K562 (cell line): Measurements from ENCODE around the gene TTC31. TPM values are rescaled to one million over a fixed set of nuclear protein-coding genes. Genes with fewer than 3 reads are reported as not detected.

Experiments used
- ELF1 ChIP-seq: fragments of 200-800 bp; sonication (Bioruptor generic); IDR thresholded peaks from 2 replicates; pipeline ENCODE4 v1.6.1; 2016; ENCODE audit warnings: missing genetic modification characterization, missing compliant biosample characterization
- HMGN3 ChIP-seq: IDR thresholded peaks from 2 replicates; pipeline ENCODE4 v1.6.1; 2011; ENCODE audit warnings: borderline replicate concordance, low read depth, mild to moderate bottlenecking, mixed read lengths, low read length; ENCODE audit not compliant: insufficient read length; ENCODE audit errors: extremely low read depth
- KAT7 ChIP-seq: sonication (generic); formaldehyde crosslinking; IDR thresholded peaks from 2 replicates; pipeline ENCODE4 v1.8.0; 2022; ENCODE audit warnings: missing genetic modification reagents, mild to moderate bottlenecking, borderline replicate concordance
- NR2C1 ChIP-seq, 2 experiments: fragments of 450-650 bp; IDR thresholded peaks; 2 replicates each; pipeline ENCODE4 v1.6.1; 2017; ENCODE audit warnings: mild to moderate bottlenecking in 2 of 2, antibody characterized with exemption in 1 of 2, inconsistent platforms in 1 of 2, missing compliant biosample characterization in 1 of 2, missing genetic modification characterization in 1 of 2
- RAD21 ChIP-seq, 2 experiments: fragments of 250-450 bp in 1 of 2; fragments of 450-650 bp in 1 of 2; sonication (Bioruptor Pico) in 1 of 2; formaldehyde crosslinking in 1 of 2; IDR thresholded peaks in 1 of 2; conservative IDR thresholded peaks in 1 of 2; 2 replicates each; pipeline versions ENCODE4 v1.4.0 to v1.8.0; 2020 to 2022; ENCODE audit warnings: mild to moderate bottlenecking in 2 of 2, moderate library complexity in 1 of 2
- ZNF444 ChIP-seq: fragments of 250-450 bp; sonication (Bioruptor Pico); IDR thresholded peaks from 2 replicates; pipeline ENCODE4 v1.4.0; 2020; ENCODE audit warnings: mild to moderate bottlenecking, moderate library complexity
- polyA plus RNA-seq, 8 experiments: library from polyadenylated mRNA; depleted of rRNA in 4 of 8; stranded (reverse) in 5 of 8; unstranded in 3 of 8; fragments of >200 nt; fragmentation: Nextera tagmentation in 2 of 8; fragmentation: Illumina TruSeq in 1 of 8; extraction: Ambion mirVana in 2 of 8; extraction: Trizol in 1 of 8; gene quantifications; 2 replicates each; pipeline versions ENCODE4 v1.2.1 to v1.2.3, GENCODE V29; 2011 to 2014; ENCODE audit warnings: inconsistent platforms in 1 of 8, missing spikeins in 1 of 8
- total RNA-seq, 7 experiments: library from RNA; depleted of rRNA in 6 of 7; stranded (reverse); fragments of >200 nt in 6 of 7; fragmentation: Illumina TruSeq in 2 of 7; extraction: Trizol in 2 of 7; gene quantifications; 2 replicates each; pipeline versions ENCODE4 v1.2.1 to v1.2.3, GENCODE V29; 2011 to 2021; ENCODE audit warnings: low replicate concordance in 1 of 7
- TF ChIP-seq, protein P1 (sequence below): fragments of 250-450 bp; sonication (Bioruptor Pico); IDR thresholded peaks from 2 replicates; pipeline ENCODE4 v1.4.0; 2020; ENCODE audit warnings: mild to moderate bottlenecking, moderate library complexity
- TF ChIP-seq, protein P2 (sequence below): sonication (generic); formaldehyde crosslinking; IDR thresholded peaks from 2 replicates; pipeline ENCODE4 v1.8.1; 2023; ENCODE audit warnings: mild to moderate bottlenecking, missing genetic modification reagents
- TF ChIP-seq, protein P3 (sequence below): fragments of 250-450 bp; sonication (Bioruptor Pico); IDR thresholded peaks from 2 replicates; pipeline ENCODE4 v1.5.0; 2022; ENCODE audit warnings: mild to moderate bottlenecking
- TF ChIP-seq, protein P4 (sequence below): fragments of 250-450 bp; sonication (Bioruptor Pico); IDR thresholded peaks from 2 replicates; pipeline ENCODE4 v1.8.0; 2021; ENCODE audit warnings: moderate library complexity, mild to moderate bottlenecking, inconsistent platforms
- TF ChIP-seq, protein P5 (sequence below): fragments of 150-350 bp; IDR thresholded peaks from 2 replicates; pipeline ENCODE4 v1.6.1; 2014; ENCODE audit warnings: low read depth, mild to moderate bottlenecking, low read length, borderline replicate concordance

Gene TTC31
- total and polyA plus RNA-seq, 9 of the 15 experiments (the other 6 are each of a cell fraction or from before 2014, with no cell fraction given): 4.7 to 30.5 (median 15.9) TPM

DNA sequence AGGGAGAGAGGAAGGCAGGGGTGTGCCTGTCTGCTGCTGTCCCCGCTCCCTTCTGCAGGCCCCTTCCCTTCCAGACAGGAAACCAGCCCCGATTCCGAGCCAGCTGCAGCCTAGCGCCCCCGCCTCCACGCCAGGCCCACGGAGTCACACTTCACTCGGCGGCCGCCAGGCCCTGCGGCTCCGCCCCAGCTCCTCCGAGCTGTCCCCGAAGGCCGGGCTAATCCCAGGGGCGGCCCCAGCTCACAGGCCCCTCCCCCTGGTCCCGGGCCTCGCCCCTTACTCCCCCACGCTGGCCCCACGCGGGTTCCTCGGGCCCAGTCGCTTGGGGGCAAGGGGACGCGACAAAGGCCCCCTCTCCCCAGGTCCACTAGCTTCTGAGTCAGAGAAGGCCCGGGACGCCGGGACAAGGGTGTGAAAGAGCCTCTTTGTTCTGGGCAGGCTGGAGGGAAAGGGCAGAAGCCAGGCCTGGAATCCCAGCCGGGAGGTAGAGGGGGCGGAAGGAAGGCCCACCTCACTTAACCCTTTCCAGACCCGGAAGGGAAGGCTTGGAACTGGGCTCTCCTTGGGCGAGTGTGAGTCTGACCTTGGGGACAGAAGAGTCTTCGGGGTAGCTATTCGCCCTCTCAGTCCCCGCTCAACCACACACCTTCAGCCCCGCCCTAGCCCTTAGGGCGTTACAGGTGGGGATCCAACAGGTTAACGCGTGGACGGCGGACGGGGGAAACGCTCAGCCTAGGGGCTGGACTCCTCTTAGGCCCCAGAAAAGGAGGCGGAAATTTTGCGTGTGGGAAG, 42.3 kb upstream of the TTC31 start (continued):
- TF ChIP-seq, protein P1, sequence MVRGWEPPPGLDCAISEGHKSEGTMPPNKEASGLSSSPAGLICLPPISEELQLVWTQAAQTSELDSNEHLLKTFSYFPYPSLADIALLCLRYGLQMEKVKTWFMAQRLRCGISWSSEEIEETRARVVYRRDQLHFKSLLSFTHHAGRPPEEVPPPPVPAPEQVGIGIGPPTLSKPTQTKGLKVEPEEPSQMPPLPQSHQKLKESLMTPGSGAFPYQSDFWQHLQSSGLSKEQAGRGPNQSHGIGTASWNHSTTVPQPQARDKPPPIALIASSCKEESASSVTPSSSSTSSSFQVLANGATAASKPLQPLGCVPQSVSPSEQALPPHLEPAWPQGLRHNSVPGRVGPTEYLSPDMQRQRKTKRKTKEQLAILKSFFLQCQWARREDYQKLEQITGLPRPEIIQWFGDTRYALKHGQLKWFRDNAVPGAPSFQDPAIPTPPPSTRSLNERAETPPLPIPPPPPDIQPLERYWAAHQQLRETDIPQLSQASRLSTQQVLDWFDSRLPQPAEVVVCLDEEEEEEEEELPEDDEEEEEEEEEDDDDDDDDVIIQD (CRISPR knock-in tag): no peak
- TF ChIP-seq NR2C1 (IDR thresholded peaks at IDR 0.05) (no peak), NR2C1 (tag; IDR thresholded peaks at IDR 0.05) (no peak), HMGN3 (peak; percentile 87), ELF1 (tag) (0 out of 2 replicates have a peak, but pooled peaks have one; percentile 21), KAT7 (no peak), RAD21 (CRISPR knock-in tag; conservative IDR thresholded peaks at IDR 0.05 in 1 of 2, IDR thresholded peaks at IDR 0.05 in 1 of 2) (0 out of 4 replicates have a peak, but pooled peaks of 1 of the 2 experiments have one; percentile 19), ZNF444 (CRISPR knock-in tag) (no peak)
- TF ChIP-seq, protein P2, sequence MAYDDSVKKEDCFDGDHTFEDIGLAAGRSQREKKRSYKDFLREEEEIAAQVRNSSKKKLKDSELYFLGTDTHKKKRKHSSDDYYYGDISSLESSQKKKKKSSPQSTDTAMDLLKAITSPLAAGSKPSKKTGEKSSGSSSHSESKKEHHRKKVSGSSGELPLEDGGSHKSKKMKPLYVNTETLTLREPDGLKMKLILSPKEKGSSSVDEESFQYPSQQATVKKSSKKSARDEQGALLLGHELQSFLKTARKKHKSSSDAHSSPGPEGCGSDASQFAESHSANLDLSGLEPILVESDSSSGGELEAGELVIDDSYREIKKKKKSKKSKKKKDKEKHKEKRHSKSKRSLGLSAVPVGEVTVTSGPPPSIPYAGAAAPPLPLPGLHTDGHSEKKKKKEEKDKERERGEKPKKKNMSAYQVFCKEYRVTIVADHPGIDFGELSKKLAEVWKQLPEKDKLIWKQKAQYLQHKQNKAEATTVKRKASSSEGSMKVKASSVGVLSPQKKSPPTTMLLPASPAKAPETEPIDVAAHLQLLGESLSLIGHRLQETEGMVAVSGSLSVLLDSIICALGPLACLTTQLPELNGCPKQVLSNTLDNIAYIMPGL (CRISPR knock-in tag): no peak
- TF ChIP-seq, protein P3, sequence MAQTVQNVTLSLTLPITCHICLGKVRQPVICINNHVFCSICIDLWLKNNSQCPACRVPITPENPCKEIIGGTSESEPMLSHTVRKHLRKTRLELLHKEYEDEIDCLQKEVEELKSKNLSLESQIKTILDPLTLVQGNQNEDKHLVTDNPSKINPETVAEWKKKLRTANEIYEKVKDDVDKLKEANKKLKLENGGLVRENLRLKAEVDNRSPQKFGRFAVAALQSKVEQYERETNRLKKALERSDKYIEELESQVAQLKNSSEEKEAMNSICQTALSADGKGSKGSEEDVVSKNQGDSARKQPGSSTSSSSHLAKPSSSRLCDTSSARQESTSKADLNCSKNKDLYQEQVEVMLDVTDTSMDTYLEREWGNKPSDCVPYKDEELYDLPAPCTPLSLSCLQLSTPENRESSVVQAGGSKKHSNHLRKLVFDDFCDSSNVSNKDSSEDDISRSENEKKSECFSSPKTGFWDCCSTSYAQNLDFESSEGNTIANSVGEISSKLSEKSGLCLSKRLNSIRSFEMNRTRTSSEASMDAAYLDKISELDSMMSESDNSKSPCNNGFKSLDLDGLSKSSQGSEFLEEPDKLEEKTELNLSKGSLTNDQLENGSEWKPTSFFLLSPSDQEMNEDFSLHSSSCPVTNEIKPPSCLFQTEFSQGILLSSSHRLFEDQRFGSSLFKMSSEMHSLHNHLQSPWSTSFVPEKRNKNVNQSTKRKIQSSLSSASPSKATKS (CRISPR knock-in tag): no peak
- TF ChIP-seq, protein P4, sequence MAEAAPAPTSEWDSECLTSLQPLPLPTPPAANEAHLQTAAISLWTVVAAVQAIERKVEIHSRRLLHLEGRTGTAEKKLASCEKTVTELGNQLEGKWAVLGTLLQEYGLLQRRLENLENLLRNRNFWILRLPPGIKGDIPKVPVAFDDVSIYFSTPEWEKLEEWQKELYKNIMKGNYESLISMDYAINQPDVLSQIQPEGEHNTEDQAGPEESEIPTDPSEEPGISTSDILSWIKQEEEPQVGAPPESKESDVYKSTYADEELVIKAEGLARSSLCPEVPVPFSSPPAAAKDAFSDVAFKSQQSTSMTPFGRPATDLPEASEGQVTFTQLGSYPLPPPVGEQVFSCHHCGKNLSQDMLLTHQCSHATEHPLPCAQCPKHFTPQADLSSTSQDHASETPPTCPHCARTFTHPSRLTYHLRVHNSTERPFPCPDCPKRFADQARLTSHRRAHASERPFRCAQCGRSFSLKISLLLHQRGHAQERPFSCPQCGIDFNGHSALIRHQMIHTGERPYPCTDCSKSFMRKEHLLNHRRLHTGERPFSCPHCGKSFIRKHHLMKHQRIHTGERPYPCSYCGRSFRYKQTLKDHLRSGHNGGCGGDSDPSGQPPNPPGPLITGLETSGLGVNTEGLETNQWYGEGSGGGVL (CRISPR knock-in tag): no peak
- TF ChIP-seq, protein P5, sequence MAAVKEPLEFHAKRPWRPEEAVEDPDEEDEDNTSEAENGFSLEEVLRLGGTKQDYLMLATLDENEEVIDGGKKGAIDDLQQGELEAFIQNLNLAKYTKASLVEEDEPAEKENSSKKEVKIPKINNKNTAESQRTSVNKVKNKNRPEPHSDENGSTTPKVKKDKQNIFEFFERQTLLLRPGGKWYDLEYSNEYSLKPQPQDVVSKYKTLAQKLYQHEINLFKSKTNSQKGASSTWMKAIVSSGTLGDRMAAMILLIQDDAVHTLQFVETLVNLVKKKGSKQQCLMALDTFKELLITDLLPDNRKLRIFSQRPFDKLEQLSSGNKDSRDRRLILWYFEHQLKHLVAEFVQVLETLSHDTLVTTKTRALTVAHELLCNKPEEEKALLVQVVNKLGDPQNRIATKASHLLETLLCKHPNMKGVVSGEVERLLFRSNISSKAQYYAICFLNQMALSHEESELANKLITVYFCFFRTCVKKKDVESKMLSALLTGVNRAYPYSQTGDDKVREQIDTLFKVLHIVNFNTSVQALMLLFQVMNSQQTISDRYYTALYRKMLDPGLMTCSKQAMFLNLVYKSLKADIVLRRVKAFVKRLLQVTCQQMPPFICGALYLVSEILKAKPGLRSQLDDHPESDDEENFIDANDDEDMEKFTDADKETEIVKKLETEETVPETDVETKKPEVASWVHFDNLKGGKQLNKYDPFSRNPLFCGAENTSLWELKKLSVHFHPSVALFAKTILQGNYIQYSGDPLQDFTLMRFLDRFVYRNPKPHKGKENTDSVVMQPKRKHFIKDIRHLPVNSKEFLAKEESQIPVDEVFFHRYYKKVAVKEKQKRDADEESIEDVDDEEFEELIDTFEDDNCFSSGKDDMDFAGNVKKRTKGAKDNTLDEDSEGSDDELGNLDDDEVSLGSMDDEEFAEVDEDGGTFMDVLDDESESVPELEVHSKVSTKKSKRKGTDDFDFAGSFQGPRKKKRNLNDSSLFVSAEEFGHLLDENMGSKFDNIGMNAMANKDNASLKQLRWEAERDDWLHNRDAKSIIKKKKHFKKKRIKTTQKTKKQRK: no peak
